Activated T-cell treated with anti-CD3 and anti-CD28 coated beads, Interleukin-2, amount 50 U/mL, for 24 hours (primary cell): ENCODE results near the gene CUL9.

Source experiments
- DNase-seq: peaks from one replicate; pipeline ENCODE4 v3.0.0-alpha.2; 2020
- H3K27ac Mint-ChIP-seq: 2 replicates; pipeline ENCODE4 v1.8.0; 2020; ENCODE audit warnings: mild to moderate bottlenecking, mixed read lengths
- H3K27me3 Mint-ChIP-seq: 2 replicates; pipeline ENCODE4 v1.8.0; 2020; ENCODE audit warnings: mixed read lengths
- H3K36me3 Mint-ChIP-seq: 2 replicates; pipeline ENCODE4 v1.8.0; 2020; ENCODE audit warnings: low read depth, mixed read lengths
- H3K4me1 Mint-ChIP-seq: 2 replicates; pipeline ENCODE4 v1.8.0; 2020; ENCODE audit warnings: low read depth, mixed read lengths
- H3K4me3 Mint-ChIP-seq: 2 replicates; pipeline ENCODE4 v1.8.0; 2020; ENCODE audit warnings: mild to moderate bottlenecking, moderate library complexity, mixed read lengths
- H3K9me3 Mint-ChIP-seq: 2 replicates; pipeline ENCODE4 v1.8.0; 2020; ENCODE audit warnings: mixed read lengths

The CUL9 gene

GRCh38 chr6:43269273-43270007 is 87.4 kb downstream of the CUL9 start:
- Mint-ChIP-seq H3K4me1 (peaks cover 9% of the 10 kb centered on the region), H3K36me3 (no peaks in the 10 kb centered on the region), H3K27ac (no peak overlapping the region), H3K27me3 (peaks cover 31% of the 10 kb centered on the region), H3K9me3 (no peaks in the 10 kb centered on the region), H3K4me3 (peak overlapping the region; percentile 29)
- peak; percentile 70 for DNase-seq

GRCh38 chr6:43271103-43271815 is 89.3 kb downstream of the CUL9 start:
- no peak overlapping the region for H3K4me3 Mint-ChIP-seq

GRCh38 chr6:43271944-43272343 is 89.9 kb downstream of the CUL9 start:
- Mint-ChIP-seq H3K36me3 (no peaks in the 10 kb centered on the region), H3K9me3 (no peaks in the 10 kb centered on the region), H3K4me1 (peaks cover 18% of the 10 kb centered on the region), H3K27me3 (peaks cover 46% of the 10 kb centered on the region), H3K4me3 (no peak overlapping the region), H3K27ac (no peak overlapping the region)
- DNase-seq: no peak

More at GRCh38 chr6:43271103-43271815, 89.3 kb downstream of the CUL9 start:
- DNase-seq: no peak
- no peak overlapping the region for H3K27ac Mint-ChIP-seq
- H3K36me3 Mint-ChIP-seq: no peaks in the 10 kb centered on the region
- H3K9me3 Mint-ChIP-seq: no peaks in the 10 kb centered on the region
- peaks cover 15% of the 10 kb centered on the region for H3K4me1 Mint-ChIP-seq
- H3K27me3 Mint-ChIP-seq: peaks cover 40% of the 10 kb centered on the region

GRCh38 chr6:43273707-43274106 is 91.7 kb downstream of the CUL9 start:
- Mint-ChIP-seq H3K36me3 (no peaks in the 10 kb centered on the region), H3K27ac (no peak overlapping the region), H3K4me1 (peaks cover 18% of the 10 kb centered on the region), H3K27me3 (peaks cover 49% of the 10 kb centered on the region), H3K9me3 (no peaks in the 10 kb centered on the region), H3K4me3 (no peak overlapping the region)
- no peak for DNase-seq
